Measurements from ENCODE around the gene BUD23. TPM values are rescaled to one million over a fixed set of nuclear protein-coding genes. Genes with fewer than 3 reads are reported as not detected.

The BUD23 gene
- total RNA-seq, 2 donors from 2014 or later: 34.3 to 43.3 TPM

- DNase-seq: peak; percentile 67 to 80 (median 71)
- H3K27me3 ChIP-seq: no peaks in the 10 kb centered on the region
- WGBS, 2 donors: 21 to 31% methylated on average over 6 to 7 of the region's 7 CpGs
- no peaks in the 10 kb centered on the region for H3K9me3 ChIP-seq
- TF ChIP-seq POLR2A (IDR thresholded peaks at IDR 0.05) (no peak), CTCF (IDR thresholded peaks at IDR 0.05) (peak in 1 of 7 experiments; percentile 0)
- intact Hi-C loops (cut with DNase I): no loop called here
- no peaks in the 10 kb centered on the region for H3K36me3 ChIP-seq (replicated peaks in 1 of 2; ENCODE audit: insufficient read depth in 1 of 2, low read depth in 2 of 2)
- peak overlapping the region; percentile 96 to 100 (median 98) for H3K27ac ChIP-seq
- peaks cover 86% of the 10 kb centered on the region for H3K4me1 ChIP-seq
- ATAC-seq: peak; percentile 7
- H3K4me3 ChIP-seq: no peak overlapping the region
These were observed 58.9 kb downstream of the BUD23 start for GRCh38 chr7:73742338-73742752.

- TF ChIP-seq POLR2A (IDR thresholded peaks at IDR 0.05): peak; percentile 44 to 65 (median 54)
- no peak for TF ChIP-seq CTCF (IDR thresholded peaks at IDR 0.05)
- peak; percentile 69 for ATAC-seq
- no peak overlapping the region for H3K4me3 ChIP-seq
- peak overlapping the region; percentile 96 to 100 (median 98) for H3K27ac ChIP-seq
- H3K4me1 ChIP-seq: peaks cover 84% of the 10 kb centered on the region
- intact Hi-C loops (cut with DNase I): no loop called here
- 12 to 15% methylated on average over 11 to 35 of the region's 35 CpGs for WGBS, 2 donors
- peak; percentile 99 to 100 (median 99) for DNase-seq
- no peaks in the 10 kb centered on the region for H3K27me3 ChIP-seq
- no peaks in the 10 kb centered on the region for H3K36me3 ChIP-seq (replicated peaks in 1 of 2; ENCODE audit: insufficient read depth in 1 of 2, low read depth in 2 of 2)
- no peaks in the 10 kb centered on the region for H3K9me3 ChIP-seq
These were observed 59.6 kb downstream of the BUD23 start for GRCh38 chr7:73742753-73743641.

DNA sequence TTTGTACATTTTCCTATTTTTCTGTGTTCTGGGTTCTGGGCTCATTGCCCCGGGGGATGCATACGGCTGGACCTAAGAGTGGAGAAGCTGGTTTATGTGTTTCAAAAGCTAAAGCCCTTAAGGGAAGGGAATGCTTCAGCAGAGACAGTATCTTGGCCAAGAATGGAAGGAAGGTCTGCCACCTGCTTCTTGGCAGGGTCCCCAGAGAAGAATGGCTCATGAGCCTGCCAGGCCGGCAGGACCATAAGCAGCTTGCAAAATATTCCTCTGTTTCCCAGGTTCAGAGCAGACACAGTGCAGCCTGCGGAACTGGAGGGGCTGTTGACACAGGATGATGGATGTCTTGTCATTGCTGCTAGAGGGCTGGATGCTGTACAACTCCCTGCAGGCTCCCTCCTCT lies 63.0 kb downstream of the BUD23 start:
- Histone ChIP-seq H3K27me3 (no peaks in the 10 kb centered on the region), H3K27ac (peak overlapping the region; percentile 50 to 99 (median 87)), H3K4me1 (peaks cover 86% of the 10 kb centered on the region), H3K4me3 (no peak overlapping the region), H3K36me3 (replicated peaks in 1 of 2; ENCODE audit: insufficient read depth in 1 of 2, low read depth in 2 of 2) (no peaks in the 10 kb centered on the region), H3K9me3 (no peaks in the 10 kb centered on the region)
- intact Hi-C loops (cut with DNase I): no loop called here
- TF ChIP-seq CTCF (IDR thresholded peaks at IDR 0.05) (no peak), POLR2A (IDR thresholded peaks at IDR 0.05) (peak in 1 of 3 donors; percentile 21)
- WGBS, 2 donors: 13 to 28% methylated on average over 4 of the region's 4 CpGs
- peak; percentile 16 for ATAC-seq
- peak; percentile 73 to 85 (median 83) for DNase-seq

MicroRNAs encoded within 50 kb of the gene (microRNA counts, 767-probe panel; counts per million panel counts)
- microRNA hsa-miR-4284: 0 to 736 counts per million in 2 donors

Small RNA genes within 50 kb of the gene (microRNA-seq; reads per million reads assigned to microRNA genes)
- gene MIR4284 (ENCODE audit: borderline number of aligned reads in 2 of 2, borderline replicate concordance in 2 of 2): 0 reads per million in 2 donors

Small RNA genes within 50 kb of the gene (small RNA-seq; reads per million reads assigned to genes)
- gene MIR4284: not detected
- not detected for gene RN7SL265P

Other genes with a start within 250 kb of the BUD23 start
- gene FZD9, start 249.8 kb upstream of the BUD23 start, total RNA-seq: 1 to 10 TPM in 1 of 2 donors, under 1 TPM in 1; 0.26 to 3.0 TPM
- gene BAZ1B, start 161.3 kb upstream of the BUD23 start, total RNA-seq: 10 to 100 TPM; 28.3 to 32.3 TPM
- 10 to 100 TPM; 44.4 to 90.0 TPM for gene BCL7B, start 125.9 kb upstream of the BUD23 start, total RNA-seq
- 10 to 100 TPM; 25.9 to 30.7 TPM for gene TBL2, start 105.0 kb upstream of the BUD23 start, total RNA-seq
- 10 to 100 TPM; 13.5 to 33.0 TPM for gene MLXIPL, start 59.1 kb upstream of the BUD23 start, total RNA-seq
- gene VPS37D, start 15.8 kb upstream of the BUD23 start, total RNA-seq: 1 to 10 TPM; 1.3 to 6.0 TPM
- gene DNAJC30, start 144 bp upstream of the BUD23 start, total RNA-seq: 1 to 10 TPM; 3.6 to 5.6 TPM
- gene STX1A, start 36.1 kb downstream of the BUD23 start, total RNA-seq: 10 to 100 TPM in 1 of 2 donors, 1 to 10 TPM in 1; 9.9 to 12.5 TPM
- gene ABHD11, start 55.2 kb downstream of the BUD23 start, total RNA-seq: 10 to 100 TPM; 21.5 to 22.7 TPM
- 100 to 1,000 TPM in 1 of 2 donors, 10 to 100 TPM in 1; 94.2 to 150 TPM for gene CLDN3, start 86.7 kb downstream of the BUD23 start, total RNA-seq
- 10 to 100 TPM; 65.6 to 76.8 TPM for gene CLDN4, start 147.4 kb downstream of the BUD23 start, total RNA-seq
- 1 to 10 TPM; 2.1 to 3.3 TPM for gene METTL27, start 158.9 kb downstream of the BUD23 start, total RNA-seq
- gene TMEM270, start 177.6 kb downstream of the BUD23 start, total RNA-seq: not detected